A673 (cell line): ENCODE data around the gene ARHGAP45. TPM values are rescaled to one million over a fixed set of nuclear protein-coding genes. Genes with fewer than 3 reads are reported as not detected.

ENCODE experiments used
- BruUV-seq: library from RNA; stranded (reverse); fragments of 400-500 nt; replicated peaks from 2 replicates; lab custom pipeline; 2021; lab: Mats Ljungman, UMichigan
- CTCF ChIA-PET: fragments of 300-600 bp; sonication (Branson Sonifier 250); formaldehyde crosslinking; loops from one replicate; lab custom pipeline; 2022; ENCODE audit warnings: antibody characterized with exemption; lab: Charles Lee
- POLR2A ChIA-PET: fragments of 300-600 bp; sonication (Branson Sonifier 250); formaldehyde crosslinking; loops from one replicate; lab custom pipeline; 2022; ENCODE audit warnings: antibody characterized with exemption; ENCODE audit not compliant: low non-redundant PET; lab: Charles Lee
- DNase-seq: peaks from one replicate; pipeline ENCODE4 v3.0.0-alpha.2; 2015; ENCODE audit warnings: low spot score
- H3K27ac ChIP-seq: fragments of 200-600 bp; sonication (generic); 2 replicates; pipeline ENCODE4 v1.5.1; 2016; ENCODE audit warnings: mixed run types, low read depth, mild to moderate bottlenecking, mixed read lengths, antibody characterized with exemption, low read length; ENCODE audit not compliant: poor library complexity, severe bottlenecking
- H3K27me3 ChIP-seq: fragments of 200-600 bp; sonication (generic); replicated peaks from 2 replicates; pipeline ENCODE4 v1.6.1; 2017; ENCODE audit warnings: mixed run types, low read depth, mild to moderate bottlenecking, mixed read lengths, antibody characterized with exemption, low read length; ENCODE audit not compliant: insufficient read depth, poor library complexity
- H3K36me3 ChIP-seq: fragments of 200-600 bp; sonication (generic); 2 replicates; pipeline ENCODE4 v1.6.1; 2016; ENCODE audit warnings: mixed run types, mild to moderate bottlenecking, mixed read lengths, antibody characterized with exemption, low read length; ENCODE audit not compliant: insufficient read depth, poor library complexity, severe bottlenecking
- H3K4me1 ChIP-seq: fragments of 200-600 bp; sonication (generic); 2 replicates; pipeline ENCODE4 v1.6.1; 2017; ENCODE audit warnings: mixed run types, mild to moderate bottlenecking, mixed read lengths, antibody characterized with exemption, low read length; ENCODE audit not compliant: insufficient read depth, poor library complexity, severe bottlenecking
- H3K4me3 ChIP-seq: fragments of 200-600 bp; sonication (generic); 2 replicates; pipeline ENCODE4 v1.5.1; 2016; ENCODE audit warnings: low read depth, mixed run types, mild to moderate bottlenecking, mixed read lengths, low read length; ENCODE audit not compliant: poor library complexity, severe bottlenecking
- H3K9me3 ChIP-seq: fragments of 200-600 bp; sonication (generic); 2 replicates; pipeline ENCODE4 v1.6.1; 2016; ENCODE audit warnings: mixed run types, low read depth, mild to moderate bottlenecking, mixed read lengths, antibody characterized with exemption, low read length; ENCODE audit not compliant: poor library complexity, severe bottlenecking
- CTCF ChIP-seq: fragments of 300-800, 200-600 bp; sonication (generic); conservative IDR thresholded peaks from 2 replicates; pipeline ENCODE4 v1.5.1; 2017; ENCODE audit warnings: low read depth, mild to moderate bottlenecking, antibody characterized with exemption, low read length, moderate library complexity, mixed read lengths
- EZH2 ChIP-seq: fragments of 200-600 bp; sonication (generic); IDR thresholded peaks from 2 replicates; pipeline ENCODE4 v1.6.1; 2017; ENCODE audit warnings: borderline replicate concordance, low read depth, mild to moderate bottlenecking, mixed read lengths, antibody characterized with exemption, low read length; ENCODE audit not compliant: poor library complexity, severe bottlenecking
- intact Hi-C: fragments of 100-400 bp; cut with micrococcal nuclease; formaldehyde crosslinking; loops from one replicate; pipeline ENCODE4 v1.10.0; 2022; ENCODE audit not compliant: unreplicated experiment
- total RNA-seq: library from RNA; stranded (reverse); gene quantifications from 2 replicates; pipeline ENCODE4 v1.2.3, GENCODE V29; 2021

Gene ARHGAP45
- total RNA-seq, 1 experiment from 2014 or later, result 3.2 TPM

DNA sequence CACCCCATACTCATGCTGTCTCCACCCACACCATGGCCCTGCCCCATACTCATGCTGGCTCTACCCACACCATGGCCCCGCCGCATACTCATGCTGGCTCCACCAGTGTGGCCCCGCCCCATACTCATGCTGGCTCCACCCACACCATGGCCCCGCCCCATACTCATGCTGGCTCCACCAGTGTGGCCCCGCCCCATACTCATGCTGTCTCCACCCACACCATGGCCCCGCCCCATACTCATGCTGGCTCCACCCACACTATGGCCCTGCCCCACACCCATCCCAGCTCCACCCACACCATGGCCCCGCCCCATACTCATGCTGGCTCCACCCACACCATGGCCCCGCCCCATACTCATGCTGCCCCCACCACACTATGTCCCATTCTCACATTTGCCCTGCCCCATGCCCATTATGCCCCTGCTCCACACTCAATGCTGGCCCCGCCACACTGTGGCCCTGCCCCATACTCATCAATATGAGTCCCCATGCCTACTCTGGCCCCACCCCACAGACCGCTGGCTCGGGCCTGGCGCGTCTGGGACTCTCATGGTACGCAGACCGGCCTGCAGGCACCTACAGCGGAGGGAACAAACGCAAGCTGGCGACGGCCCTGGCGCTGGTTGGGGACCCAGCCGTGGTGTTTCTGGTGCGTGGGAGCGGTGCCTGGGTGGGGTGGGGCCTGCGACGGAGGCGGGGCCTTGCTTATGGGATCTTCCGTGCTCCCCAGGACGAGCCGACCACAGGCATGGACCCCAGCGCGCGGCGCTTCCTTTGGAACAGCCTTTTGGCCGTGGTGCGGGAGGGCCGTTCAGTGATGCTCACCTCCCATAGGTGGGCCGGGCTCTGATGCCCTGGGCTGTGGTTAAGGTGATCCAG lies 3.7 kb upstream of the ARHGAP45 start:
- peaks cover 5% of the 10 kb centered on the region for H3K9me3 ChIP-seq
- ChIA-PET CTCF (no interaction called here), POLR2A (no interaction called here)
- no peak for DNase-seq
- no peaks in the 10 kb centered on the region for H3K27me3 ChIP-seq
- TF ChIP-seq CTCF, result no peak
- no peak for TF ChIP-seq EZH2
- BruUV-seq, result no TSS peak
- intact Hi-C loops, result no loop called here
- no peak overlapping the region for H3K27ac ChIP-seq
- peaks cover 16% of the 10 kb centered on the region for H3K4me1 ChIP-seq
- no peaks in the 10 kb centered on the region for H3K36me3 ChIP-seq
- H3K4me3 ChIP-seq, result no peak overlapping the region

GRCh38 chr19:1063909-1064660 lies 2.9 kb upstream of the ARHGAP45 start:
- TF ChIP-seq CTCF, result no peak
- TF ChIP-seq EZH2, result no peak
- no peak for DNase-seq
- ChIA-PET POLR2A (no interaction called here), CTCF (interaction anchor here (0.7 to 1.0 kb wide), 3 partner anchors 10 to 180 kb away, joined by 3 to 4 read pairs (median 3); no protein-coding TSS in a partner anchor)
- Histone ChIP-seq H3K27me3 (no peaks in the 10 kb centered on the region), H3K36me3 (no peaks in the 10 kb centered on the region), H3K27ac (no peak overlapping the region), H3K4me3 (no peak overlapping the region), H3K9me3 (no peaks in the 10 kb centered on the region), H3K4me1 (peaks cover 16% of the 10 kb centered on the region)
- BruUV-seq, result no TSS peak
- intact Hi-C loops, result no loop called here

- peak; percentile 88 for DNase-seq
- BruUV-seq, result no TSS peak
- TF ChIP-seq CTCF (peak; percentile 78), EZH2 (no peak)
- Histone ChIP-seq H3K36me3 (no peaks in the 10 kb centered on the region), H3K9me3 (no peaks in the 10 kb centered on the region), H3K4me1 (peaks cover 16% of the 10 kb centered on the region), H3K27ac (no peak overlapping the region), H3K27me3 (no peaks in the 10 kb centered on the region), H3K4me3 (no peak overlapping the region)
- POLR2A ChIA-PET, result no interaction called here
- CTCF ChIA-PET, result interaction anchor here (0.6 to 1.0 kb wide), 4 partner anchors 10 to 180 kb away, joined by 3 to 6 read pairs (median 4); no protein-coding TSS in a partner anchor
- intact Hi-C loops, result no loop called here
Observed at GRCh38 chr19:1064661-1065605, 2.0 kb upstream of the ARHGAP45 start.
